K562 treated with DMSO at 1 percent for 48 hours (cell line): Measurements from ENCODE around the gene DNAAF3. TPM values are rescaled to one million over a fixed set of nuclear protein-coding genes. Genes with fewer than 3 reads are reported as not detected.

ENCODE experiments used
- total RNA-seq: library from RNA; unstranded; fragments of 300-600 nt; gene quantifications from 2 replicates; pipeline ENCODE4 v1.2.3, GENCODE V29; 2022; ENCODE audit warnings: low replicate concordance; ENCODE audit errors: extremely low read depth

The DNAAF3 gene
- total RNA-seq, result not detected in 2 replicates

DNA sequence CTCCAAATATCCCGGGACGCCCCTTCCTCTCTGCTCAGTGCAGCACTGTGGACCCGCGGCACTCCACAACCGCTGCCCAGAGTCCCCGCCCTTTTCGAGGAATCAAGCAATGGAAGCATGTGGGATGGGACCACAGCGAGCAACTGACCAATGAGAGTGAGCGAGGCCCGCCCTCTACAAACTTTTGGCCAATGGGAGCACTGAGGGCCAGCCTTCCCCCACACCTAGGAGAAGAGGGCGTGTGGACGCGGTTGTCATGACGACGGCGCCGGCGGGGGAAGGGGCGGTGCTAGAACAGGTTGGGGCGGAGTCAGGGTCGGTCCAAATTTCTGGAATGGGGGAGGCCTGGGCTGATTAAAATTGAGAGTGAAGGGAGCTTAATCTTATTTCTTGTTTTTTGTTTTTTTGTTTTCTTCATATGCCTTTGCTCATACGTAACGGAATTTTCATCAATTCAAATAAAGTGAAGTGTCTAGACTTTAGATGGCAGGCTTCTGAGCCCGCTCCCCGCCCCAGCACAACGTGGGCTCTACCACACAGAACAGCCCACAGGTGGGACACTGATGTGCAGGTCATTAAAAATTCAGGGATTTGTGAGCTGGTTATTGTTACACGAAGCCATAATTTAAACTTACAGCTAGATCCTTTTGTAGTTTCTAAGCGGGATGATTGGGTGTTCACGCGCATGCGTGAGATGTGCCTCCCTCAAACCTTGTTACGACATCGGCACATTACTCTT, at the start of gene DNAAF3:
TSS of gene DNAAF3 (minus strand) at position 84 of the 739 bp plus-strand sequence. CDS start 200 bp downstream, outside the sequence.

DNA sequence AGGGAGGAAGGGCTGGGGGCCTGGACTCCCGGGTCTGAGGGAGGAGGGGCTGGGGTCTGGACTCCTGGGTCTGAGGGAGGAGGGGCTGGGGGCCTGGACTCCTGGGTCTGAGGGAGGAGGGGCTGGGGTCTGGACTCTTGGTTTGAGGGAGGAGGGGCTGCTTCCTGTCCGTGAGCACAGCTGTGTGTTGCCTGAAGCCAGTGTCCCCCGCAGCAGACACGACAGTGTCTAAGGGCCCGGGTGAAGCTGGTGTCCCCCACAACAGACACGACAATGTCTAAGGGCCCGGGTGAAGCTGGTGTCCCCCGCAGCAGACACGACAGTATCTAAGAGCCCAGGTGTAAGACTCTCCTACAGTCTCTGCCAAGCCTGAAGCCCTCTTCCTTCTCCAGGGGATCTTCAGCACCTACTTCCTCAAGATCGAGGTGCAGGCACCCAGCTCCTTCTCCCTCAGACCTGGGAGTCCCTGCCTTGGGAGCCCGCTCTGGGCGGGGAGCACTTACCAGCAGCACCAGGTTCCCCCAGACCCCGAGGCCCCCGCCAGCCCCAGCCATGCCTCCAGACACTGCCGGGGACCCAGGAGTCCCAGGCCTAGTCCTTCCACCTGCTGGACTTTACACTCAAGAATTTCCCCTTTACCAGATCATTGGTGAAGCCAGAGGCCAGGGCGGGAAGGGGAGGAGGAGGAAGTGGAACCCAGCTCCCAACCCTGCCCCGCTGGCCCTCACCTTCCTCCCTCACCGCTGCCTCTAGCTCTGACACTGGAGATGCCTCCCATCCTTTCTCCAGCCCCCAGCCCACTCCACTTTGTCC, 42.7 kb upstream of the DNAAF3 start, which contains the start of gene PTPRH:
TSS of gene PTPRH (minus strand) at position 622 of the 813 bp plus-strand sequence. CDS start at position 554, 68 bp downstream.

DNA sequence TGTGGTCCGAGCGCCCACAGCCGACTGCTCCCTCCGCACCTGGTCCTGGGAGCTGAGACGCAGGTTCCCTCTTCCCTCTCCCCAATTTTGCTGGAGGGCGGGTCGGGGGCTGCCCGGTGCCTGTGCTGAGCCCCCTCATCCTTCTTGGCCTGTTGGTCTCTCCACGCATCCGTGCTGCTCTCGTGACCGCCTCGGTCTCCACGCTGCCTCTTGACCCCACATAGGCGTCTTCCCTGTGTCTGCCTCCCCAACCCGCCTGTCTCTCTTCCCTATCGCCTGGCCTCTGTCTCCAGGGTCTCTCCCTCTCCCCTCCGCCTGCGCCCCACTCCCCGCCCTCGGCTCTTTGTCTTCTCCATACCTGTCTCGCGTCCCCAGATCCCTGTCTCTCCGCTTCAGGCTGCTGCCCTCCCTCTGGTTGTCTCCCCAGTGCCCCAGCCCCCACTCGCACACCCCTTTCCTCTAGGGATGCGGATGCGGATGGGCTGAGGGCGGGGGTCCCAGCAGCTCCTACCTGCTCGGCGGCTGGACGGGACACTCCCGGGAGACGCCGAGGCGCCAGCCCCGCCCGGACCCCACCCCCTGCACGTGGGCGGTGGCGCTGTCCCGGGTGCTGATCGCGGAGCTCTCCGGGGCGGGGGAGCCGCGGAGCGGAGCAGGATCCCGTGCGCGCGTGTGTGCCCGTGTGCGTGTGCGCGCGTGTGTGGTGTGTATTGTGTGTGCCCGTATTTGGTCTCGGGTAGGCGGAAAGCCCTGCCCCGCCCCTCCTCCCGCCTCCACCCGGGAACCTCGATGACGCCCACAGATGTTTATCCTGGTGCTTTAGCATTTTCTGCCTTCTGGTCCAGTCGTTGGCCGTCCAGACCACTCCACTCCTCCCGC, 13.4 kb upstream of the DNAAF3 start, which contains the start of gene SYT5:
TSS of gene SYT5 (minus strand) at position 684 of the 879 bp plus-strand sequence. CDS start 1,248 bp downstream, outside the sequence.

DNA sequence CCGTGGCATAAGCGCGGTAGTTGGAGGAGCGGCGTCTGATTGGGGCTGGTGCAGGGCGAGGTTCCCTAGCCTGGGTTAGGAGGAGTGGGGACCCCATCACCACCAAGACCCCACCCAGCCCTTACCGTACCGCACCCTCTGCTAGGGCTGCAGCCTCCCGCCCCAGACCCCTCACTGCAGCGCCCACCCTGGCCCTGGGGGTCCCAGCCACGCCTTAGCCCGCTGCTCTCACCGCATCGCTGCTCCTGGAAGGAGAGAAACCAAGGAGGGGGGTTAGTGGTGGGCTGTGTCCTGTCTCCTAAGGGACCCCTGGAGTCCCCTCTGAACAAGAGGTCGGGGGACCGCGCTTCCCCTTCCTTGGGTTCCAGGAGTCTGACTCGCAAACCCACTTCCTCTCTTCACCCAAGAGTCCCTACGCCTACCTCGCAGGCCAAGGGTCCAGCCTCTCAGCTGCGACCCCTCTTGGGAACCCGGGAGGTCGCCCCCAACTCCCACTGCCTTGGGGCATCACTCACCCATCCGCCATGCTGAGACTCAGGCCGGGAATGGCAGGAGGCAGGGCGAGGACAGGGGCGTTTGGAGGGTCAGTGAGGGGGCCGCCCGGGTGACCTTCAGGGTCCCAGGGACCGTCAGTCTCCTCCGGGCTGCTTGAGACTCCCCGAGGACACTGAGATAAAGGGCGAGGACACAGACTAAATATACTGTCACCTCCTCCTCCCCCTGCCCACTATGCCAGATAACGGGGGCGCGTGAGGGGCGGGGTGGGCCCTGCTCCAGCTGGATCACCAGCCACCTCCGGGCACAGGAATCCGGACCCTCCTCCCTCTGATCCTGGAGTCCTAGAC, 9.1 kb downstream of the DNAAF3 start, which contains the start of gene TNNI3:
TSS of gene TNNI3 (minus strand) at position 669 of the 845 bp plus-strand sequence. CDS start at position 526, 143 bp downstream.

DNA sequence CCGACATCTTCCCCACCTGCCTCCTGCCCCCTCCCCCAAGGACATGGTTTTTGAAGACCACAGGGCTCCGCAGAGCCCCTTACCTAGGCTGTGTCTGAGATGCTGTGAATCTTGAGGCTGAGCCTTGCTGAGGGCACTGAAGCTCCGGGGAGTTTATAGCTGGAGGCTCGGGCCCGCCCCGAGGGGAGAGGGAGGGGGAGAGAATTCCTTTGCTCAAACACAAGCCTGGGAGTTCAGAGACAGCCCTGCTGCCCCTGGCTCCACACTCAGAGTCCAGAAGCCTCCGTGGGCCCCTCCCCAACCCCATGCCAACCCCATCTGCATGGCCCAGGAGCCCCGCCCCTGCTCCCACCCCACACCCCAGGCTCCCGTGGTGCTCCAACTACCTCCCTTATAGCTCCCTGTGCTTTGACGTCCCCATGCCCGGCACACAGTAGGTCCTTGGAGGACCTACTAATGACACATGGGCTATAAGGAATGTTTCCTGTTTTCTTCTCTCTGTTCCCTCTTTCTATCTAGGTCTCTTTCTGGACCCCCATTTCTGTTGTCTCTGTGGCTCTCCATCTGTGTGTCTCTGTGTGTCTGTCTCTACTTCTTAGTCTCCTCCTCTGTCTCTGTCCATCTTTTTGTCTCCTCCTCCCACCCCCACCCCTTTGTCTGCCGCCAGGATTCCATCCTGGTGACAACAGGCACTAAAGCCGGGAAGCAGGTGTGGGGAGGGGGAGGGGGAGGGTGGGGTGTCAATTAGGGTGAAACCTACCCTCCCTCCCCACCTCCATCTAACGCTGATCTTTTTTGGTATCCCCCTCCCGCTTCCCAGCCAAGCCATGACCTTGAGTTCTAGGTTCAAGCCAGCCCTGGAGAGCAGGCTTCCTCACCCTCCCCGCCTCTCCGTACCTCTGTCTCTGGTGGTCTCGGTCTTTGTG, 17.1 kb downstream of the DNAAF3 start, which contains the start of gene TNNT1:
TSS of gene TNNT1 (minus strand) at position 129 of the 926 bp plus-strand sequence. CDS start 2,049 bp downstream, outside the sequence.

DNA sequence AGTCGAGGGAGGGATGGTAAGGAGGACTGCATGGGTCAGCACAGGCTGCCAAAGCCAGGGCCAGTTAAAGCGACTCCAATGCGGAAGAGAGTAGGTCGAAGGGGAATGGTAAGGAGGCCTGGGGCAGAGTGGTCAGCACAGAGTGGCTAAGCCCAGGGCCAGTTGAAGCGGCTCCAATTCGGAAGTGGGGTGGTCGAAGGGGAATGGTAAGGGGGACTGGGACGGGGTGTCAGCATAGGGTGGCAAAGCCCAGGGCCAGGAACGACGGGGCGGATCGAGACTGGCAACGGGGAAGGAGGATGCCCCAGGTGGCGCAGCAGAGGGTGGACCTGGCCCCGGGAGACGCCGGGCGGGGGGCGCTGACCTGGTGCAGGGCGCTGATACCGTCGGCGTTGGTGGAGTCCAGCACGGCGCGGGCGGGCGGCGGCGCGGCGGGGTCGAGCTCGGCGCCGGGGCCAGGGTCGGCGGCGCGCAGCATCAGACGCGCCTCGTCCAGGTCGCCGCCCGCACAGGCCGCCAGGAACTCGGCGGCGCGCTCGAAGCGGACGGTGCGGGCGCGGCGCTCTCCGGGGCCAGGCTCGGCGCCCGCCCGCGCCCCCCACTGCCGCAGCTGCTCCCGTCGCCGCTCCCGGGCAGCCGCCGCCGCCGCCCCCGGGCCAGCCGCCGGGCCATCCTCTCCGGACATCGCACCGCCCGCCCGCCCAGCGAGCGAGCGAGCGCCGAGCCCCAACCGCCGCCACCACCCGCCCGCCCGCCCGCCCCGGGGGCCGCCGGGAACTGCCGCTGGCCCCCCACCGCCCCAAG, 49.4 kb downstream of the DNAAF3 start, which contains the start of gene PPP1R12C:
TSS of gene PPP1R12C (minus strand) at position 779 of the 804 bp plus-strand sequence. CDS start at position 685, 94 bp downstream.

Other genes with a start within 250 kb of the DNAAF3 start
- gene NLRP7, start 219.1 kb downstream of the DNAAF3 start, total RNA-seq, result not detected in 2 replicates
- gene NLRP2, start 200.2 kb downstream of the DNAAF3 start, total RNA-seq, result not detected in 2 replicates
- gene GP6, start 128.3 kb downstream of the DNAAF3 start, total RNA-seq, result not detected in 2 replicates
- not detected in 2 replicates for gene RDH13, start 103.5 kb downstream of the DNAAF3 start, total RNA-seq
- not detected in 2 replicates for gene EPS8L1, start 90.7 kb downstream of the DNAAF3 start, total RNA-seq
- not detected in 2 replicates for gene PPP1R12C, start 49.0 kb downstream of the DNAAF3 start, total RNA-seq
- gene TNNT1, start 17.4 kb downstream of the DNAAF3 start, total RNA-seq, result not detected in 2 replicates
- gene TNNI3, start 8.9 kb downstream of the DNAAF3 start, total RNA-seq, result not detected in 2 replicates
- gene SYT5, start 13.7 kb upstream of the DNAAF3 start, total RNA-seq, result not detected in 2 replicates
- not detected in 2 replicates for gene PTPRH, start 42.9 kb upstream of the DNAAF3 start, total RNA-seq
- not detected in 2 replicates for gene TMEM86B, start 62.1 kb upstream of the DNAAF3 start, total RNA-seq
- 133 TPM in 1 of 2 replicates, not detected in the other for gene PPP6R1, start 92.4 kb upstream of the DNAAF3 start, total RNA-seq
- not detected in 2 replicates for gene HSPBP1, start 113.5 kb upstream of the DNAAF3 start, total RNA-seq
- not detected in 2 replicates for gene BRSK1, start 117.4 kb upstream of the DNAAF3 start, total RNA-seq
- not detected in 2 replicates for gene TMEM150B, start 158.7 kb upstream of the DNAAF3 start, total RNA-seq
- gene KMT5C, start 173.3 kb upstream of the DNAAF3 start, total RNA-seq, result not detected in 2 replicates
- not detected in 2 replicates for gene COX6B2, start 188.1 kb upstream of the DNAAF3 start, total RNA-seq
- gene GARIN5B, start 196.6 kb upstream of the DNAAF3 start, total RNA-seq, result not detected in 2 replicates
- gene IL11, start 203.8 kb upstream of the DNAAF3 start, total RNA-seq, result not detected in 2 replicates
- gene TMEM190, start 210.2 kb upstream of the DNAAF3 start, total RNA-seq, result not detected in 2 replicates
- gene TMEM238, start 217.7 kb upstream of the DNAAF3 start, total RNA-seq, result not detected in 2 replicates
- 4,209 and 5,908 TPM in 2 replicates for gene RPL28, start 219.3 kb upstream of the DNAAF3 start, total RNA-seq
- gene UBE2S, start 241.2 kb upstream of the DNAAF3 start, total RNA-seq, result 2,967 TPM in 1 of 2 replicates, not detected in the other